ENCODE measurements around the gene PRICKLE4.
"Not testable (repeated sequence)": the region's sequence is repeated elsewhere in the genome, so short reads cannot be mapped to it uniquely, and the experiment has no call there.

The PRICKLE4 gene

DNA sequence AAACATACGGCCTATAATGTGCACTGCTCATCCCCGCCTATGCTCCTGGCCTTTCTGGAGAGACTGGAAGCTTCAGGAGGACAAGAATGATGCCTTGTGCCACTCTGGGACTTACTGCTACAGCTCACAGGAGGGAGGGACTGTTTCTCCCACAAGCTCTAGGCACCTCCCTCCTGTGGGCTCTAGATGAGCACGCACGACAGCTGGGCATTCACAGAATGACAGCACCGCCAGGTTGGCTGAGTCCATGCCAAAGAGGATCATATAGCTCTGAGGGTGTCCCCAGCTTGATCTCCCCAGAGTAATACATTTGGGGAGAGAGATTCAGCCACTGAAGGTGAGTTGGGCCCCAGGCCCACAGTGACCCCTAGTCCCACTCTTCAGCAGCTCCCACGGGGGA, 23.3 kb upstream of the PRICKLE4 start:
- TF ChIP-seq, protein P1, sequence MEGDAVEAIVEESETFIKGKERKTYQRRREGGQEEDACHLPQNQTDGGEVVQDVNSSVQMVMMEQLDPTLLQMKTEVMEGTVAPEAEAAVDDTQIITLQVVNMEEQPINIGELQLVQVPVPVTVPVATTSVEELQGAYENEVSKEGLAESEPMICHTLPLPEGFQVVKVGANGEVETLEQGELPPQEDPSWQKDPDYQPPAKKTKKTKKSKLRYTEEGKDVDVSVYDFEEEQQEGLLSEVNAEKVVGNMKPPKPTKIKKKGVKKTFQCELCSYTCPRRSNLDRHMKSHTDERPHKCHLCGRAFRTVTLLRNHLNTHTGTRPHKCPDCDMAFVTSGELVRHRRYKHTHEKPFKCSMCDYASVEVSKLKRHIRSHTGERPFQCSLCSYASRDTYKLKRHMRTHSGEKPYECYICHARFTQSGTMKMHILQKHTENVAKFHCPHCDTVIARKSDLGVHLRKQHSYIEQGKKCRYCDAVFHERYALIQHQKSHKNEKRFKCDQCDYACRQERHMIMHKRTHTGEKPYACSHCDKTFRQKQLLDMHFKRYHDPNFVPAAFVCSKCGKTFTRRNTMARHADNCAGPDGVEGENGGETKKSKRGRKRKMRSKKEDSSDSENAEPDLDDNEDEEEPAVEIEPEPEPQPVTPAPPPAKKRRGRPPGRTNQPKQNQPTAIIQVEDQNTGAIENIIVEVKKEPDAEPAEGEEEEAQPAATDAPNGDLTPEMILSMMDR (IDR thresholded peaks at IDR 0.05; ENCODE audit: control insufficient read depth, insufficient read depth, low read depth, low read length, missing control alignments) = no peak
- no peak for DNase-seq (ENCODE audit: low read depth)
- no peak overlapping the region for H3K4me3 ChIP-seq (ENCODE audit: control insufficient read depth, low read depth, low read length)

DNA sequence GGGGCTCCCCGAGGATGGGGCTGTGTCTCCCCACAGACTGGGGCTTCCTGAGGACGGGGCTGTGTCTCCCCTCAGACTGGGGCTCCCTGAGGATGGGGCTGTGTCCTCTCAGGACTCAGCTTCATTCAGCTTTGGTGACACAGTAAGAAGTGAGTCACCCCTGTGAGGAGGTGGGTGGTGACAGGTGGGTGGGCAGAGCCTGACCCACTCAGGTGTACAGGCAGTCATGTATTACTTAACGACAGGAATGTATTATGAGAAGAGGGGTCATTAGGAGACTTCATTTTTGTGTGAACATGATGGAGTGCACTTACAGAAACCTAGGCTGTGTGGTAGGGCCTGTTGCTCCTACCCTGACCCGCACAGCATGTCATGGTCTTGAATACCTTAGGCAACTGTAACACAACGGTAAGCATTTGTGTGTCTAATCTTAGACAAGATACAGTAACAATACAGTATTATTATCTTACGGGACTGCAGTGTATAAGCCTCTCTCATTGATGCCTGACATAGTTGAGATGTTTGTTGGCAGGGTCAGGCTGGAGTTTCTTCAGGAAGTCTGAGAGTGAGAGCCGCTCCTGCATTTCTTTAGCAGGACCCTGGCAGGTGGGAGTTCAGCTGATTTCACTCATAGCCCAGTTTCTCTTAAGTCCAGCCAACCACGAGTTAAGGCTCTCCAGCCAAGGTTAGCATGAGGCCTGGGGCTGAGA, 22.5 kb upstream of the PRICKLE4 start:
- H3K4me3 ChIP-seq (ENCODE audit: control insufficient read depth, low read depth, low read length) = no peak overlapping the region
- TF ChIP-seq, protein P1 (IDR thresholded peaks at IDR 0.05; ENCODE audit: control insufficient read depth, insufficient read depth, low read depth, low read length, missing control alignments) = no peak

DNA sequence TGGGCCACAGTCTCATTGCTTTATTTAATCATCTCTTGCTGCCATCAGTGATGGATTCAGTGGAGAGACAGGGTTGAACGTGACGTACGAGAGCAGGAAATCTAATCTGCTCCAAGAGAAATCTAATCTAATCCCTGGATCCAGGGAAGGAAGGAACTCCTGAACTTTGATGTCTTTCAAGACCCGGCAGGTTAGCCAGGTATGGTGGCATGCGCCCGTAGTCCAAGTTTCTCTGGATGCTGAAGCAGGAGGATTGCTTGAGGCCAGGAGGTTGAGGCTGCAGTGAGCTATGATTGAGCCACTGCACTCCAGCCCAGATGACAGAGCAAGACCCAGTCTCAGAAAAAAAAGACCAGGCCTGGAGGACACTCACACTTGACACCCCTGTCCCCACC, 21.9 kb upstream of the PRICKLE4 start:
- DNase-seq (ENCODE audit: low read depth) = no peak
- TF ChIP-seq, protein P1 (IDR thresholded peaks at IDR 0.05; ENCODE audit: control insufficient read depth, insufficient read depth, low read depth, low read length, missing control alignments) = no peak
- H3K4me3 ChIP-seq (ENCODE audit: control insufficient read depth, low read depth, low read length) = no peak overlapping the region

More for the DNA sequence above, 22.5 kb upstream of the PRICKLE4 start:
- no peak for DNase-seq (ENCODE audit: low read depth)

DNA sequence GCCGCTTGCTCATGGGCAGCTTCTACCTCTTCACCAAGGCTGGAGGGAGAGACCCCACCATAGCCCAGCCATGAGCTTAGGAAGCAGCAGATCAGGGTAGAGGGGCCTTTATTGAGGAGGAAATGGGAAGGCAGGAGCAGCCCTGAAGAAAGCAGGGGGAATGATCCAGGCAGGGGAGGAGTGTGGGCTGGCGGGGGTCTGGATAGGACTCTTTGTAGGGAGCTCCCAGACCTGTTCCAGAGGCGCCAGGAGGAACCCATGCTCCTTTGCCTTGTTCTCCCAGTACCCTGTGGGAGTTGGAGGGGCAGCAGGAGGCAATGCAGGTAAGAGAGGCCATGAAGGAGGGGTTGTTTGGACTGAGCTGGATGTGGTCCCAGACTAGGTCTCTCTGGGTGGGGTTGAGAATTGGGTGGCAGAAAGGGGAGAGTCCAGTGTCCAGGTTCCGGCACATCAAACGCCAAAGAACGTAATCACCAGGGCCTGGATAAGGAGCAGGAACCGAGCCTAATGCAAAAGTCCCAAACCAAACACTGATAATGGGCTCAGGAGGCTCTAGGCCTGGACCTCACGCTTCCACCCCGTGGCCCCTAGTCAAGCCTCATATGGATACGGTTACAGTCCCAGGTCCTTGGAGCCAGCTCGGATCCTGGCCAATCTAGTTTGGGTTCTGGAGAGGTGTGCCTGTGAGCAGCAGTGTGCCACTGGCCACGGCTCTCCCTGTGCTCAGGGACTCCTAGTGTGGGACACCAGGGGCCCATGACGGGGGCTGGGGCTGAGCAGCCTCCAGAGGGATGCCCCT, 21.3 kb upstream of the PRICKLE4 start:
- H3K4me3 ChIP-seq (ENCODE audit: control insufficient read depth, low read depth, low read length) = no peak overlapping the region
- TF ChIP-seq, protein P1 (IDR thresholded peaks at IDR 0.05; ENCODE audit: control insufficient read depth, insufficient read depth, low read depth, low read length, missing control alignments) = no peak
- DNase-seq (ENCODE audit: low read depth) = no peak

DNA sequence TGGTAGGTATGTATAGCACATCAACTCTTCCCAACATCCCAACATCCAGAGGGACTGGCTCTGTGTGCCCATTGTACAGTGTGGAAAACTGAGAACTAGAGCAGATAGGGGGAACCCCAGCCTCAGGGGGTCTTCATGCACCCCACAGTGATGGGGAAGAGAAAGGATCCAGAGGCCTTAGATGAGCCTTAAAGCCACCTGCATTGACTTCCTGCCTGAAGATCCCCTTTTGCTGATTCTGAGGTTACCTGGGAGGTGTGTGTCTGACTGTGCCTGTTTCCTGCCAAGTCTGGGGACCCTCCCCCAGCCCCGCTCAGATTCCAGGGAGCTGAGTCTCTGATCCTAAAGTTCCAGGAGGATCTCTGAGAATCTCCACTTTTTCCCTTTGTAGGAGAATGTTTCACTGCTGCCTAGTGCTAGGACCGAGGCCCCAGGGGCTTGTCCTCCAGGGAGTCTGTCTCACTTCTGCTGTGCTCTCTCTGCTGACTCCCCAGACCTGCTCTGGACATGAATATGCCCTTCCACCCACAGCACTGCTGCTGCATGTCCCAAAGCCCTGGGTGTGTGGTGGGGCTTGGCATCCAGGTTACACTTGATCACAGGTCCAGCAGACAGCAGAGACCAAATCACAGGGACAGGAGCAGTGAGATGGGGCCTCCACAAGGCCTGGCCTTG, 20.5 kb upstream of the PRICKLE4 start:
- TF ChIP-seq, protein P1 (IDR thresholded peaks at IDR 0.05; ENCODE audit: control insufficient read depth, insufficient read depth, low read depth, low read length, missing control alignments) = no peak
- no peak overlapping the region for H3K4me3 ChIP-seq (ENCODE audit: control insufficient read depth, low read depth, low read length)
- no peak for DNase-seq (ENCODE audit: low read depth)

DNA sequence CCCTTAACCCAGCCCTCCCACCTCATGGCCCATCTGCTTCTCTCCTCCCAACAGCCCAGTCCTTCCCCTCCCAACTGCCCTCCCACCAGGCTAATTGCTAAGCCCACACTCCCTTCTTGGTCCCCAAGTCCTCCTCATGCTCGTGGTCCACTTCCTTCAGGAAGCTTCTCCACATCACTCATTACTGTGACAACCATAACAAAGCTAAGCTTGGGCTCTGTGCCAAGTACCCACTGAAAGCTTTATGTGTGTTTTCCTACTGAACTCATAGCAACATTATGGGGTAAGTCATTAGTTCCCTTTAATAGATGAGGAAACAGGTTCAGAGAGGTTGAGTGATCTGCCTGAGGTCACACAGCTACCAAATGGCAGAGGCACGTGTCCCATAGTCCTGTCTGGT, 17.1 kb upstream of the PRICKLE4 start:
- TF ChIP-seq, protein P1 (IDR thresholded peaks at IDR 0.05; ENCODE audit: control insufficient read depth, insufficient read depth, low read depth, low read length, missing control alignments) = no peak
- no peak for DNase-seq (ENCODE audit: low read depth)
- no peak overlapping the region for H3K4me3 ChIP-seq (ENCODE audit: control insufficient read depth, low read depth, low read length)

DNA sequence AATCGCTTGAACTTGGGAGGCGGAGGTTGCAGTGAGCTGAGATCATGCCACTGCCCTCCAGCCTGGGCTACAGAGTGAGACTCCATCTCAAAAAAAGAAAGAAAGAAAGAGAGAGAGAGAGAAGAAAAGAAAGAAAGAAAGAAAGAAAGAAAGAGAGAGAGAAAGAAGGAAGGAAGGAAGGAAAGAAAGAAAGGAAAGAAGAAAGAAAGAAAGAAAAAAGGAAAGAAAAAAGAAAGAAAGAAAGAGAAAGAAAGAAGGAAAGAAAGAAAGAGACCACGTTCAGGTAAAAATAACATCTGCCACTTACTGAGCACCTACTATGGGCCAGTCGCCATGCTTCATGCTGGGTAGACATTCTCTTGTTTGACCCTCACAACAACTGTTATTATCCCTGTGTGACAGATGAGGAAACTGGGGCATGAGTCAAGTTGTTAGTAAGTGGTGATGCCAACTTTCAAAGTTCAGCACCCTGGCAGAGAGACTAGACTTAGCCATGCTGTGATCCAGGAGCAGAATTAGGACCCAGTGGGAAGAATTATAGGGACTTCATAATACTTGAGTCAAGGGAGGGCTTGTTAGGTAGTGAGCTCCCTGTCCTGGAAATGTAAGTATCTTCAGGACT, 14.4 kb upstream of the PRICKLE4 start:
- H3K4me3 ChIP-seq (ENCODE audit: control insufficient read depth, low read depth, low read length); DNase-seq (ENCODE audit: low read depth): not testable (repeated sequence)
